ENCODE measurements around the gene COL4A5.

DNA sequence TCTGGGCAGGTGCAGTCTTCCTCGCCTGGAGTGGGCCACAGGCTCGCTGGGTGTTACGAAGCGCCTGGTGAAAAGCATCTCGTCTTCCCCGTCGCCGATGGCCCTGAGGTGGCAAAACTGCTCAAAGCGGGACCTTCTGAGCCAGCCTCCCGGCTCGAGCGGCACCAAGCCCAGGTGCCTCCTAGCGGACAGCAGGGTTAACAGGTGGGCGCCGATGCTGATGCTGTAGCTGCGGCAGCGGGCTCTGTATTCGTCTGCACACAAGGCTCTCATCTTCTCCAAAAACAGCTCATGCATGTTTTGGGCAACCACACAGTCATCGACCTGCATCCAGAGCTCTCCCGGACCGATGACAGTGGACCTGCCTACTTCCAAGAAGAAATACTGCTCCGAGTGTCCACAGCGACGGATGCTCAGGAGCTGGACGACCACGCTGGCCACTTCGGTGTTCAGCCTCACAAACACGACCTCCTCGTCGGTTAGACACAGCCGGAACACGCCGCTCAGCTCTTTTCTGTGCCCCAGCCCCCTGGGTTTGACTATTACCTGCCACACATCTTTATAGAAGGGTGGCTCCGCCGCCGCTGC is 295.5 kb downstream of the COL4A5 start:
- TF ChIP-seq POLR2A (IDR thresholded peaks at IDR 0.05), result no peak
- TF ChIP-seq, protein P1, sequence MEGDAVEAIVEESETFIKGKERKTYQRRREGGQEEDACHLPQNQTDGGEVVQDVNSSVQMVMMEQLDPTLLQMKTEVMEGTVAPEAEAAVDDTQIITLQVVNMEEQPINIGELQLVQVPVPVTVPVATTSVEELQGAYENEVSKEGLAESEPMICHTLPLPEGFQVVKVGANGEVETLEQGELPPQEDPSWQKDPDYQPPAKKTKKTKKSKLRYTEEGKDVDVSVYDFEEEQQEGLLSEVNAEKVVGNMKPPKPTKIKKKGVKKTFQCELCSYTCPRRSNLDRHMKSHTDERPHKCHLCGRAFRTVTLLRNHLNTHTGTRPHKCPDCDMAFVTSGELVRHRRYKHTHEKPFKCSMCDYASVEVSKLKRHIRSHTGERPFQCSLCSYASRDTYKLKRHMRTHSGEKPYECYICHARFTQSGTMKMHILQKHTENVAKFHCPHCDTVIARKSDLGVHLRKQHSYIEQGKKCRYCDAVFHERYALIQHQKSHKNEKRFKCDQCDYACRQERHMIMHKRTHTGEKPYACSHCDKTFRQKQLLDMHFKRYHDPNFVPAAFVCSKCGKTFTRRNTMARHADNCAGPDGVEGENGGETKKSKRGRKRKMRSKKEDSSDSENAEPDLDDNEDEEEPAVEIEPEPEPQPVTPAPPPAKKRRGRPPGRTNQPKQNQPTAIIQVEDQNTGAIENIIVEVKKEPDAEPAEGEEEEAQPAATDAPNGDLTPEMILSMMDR (IDR thresholded peaks at IDR 0.05), result peak in 5 of 6 experiments; percentile 19 to 40 (median 32)
